Measurements from ENCODE around the gene SNX11.

GRCh38 chr17:48058393-48059124 lies 49.0 kb upstream of the SNX11 start:
- TF ChIP-seq CTCF (conservative IDR thresholded peaks at IDR 0.05 in 1 of 2, IDR thresholded peaks at IDR 0.05 in 1 of 2; ENCODE audit: low read depth in 1 of 2, low read length in 2 of 2): no peak
- no peak for TF ChIP-seq EZH2 (IDR thresholded peaks at IDR 0.05; ENCODE audit: low read length, missing control alignments)
